Right atrium auricular region (tissue), 2 donors: ENCODE data around the gene VSIG8. TPM values are rescaled to one million over a fixed set of nuclear protein-coding genes. Genes with fewer than 3 reads are reported as not detected.
A peak's percentile ranks its signal among the peaks of the same experiment; 100 is the strongest.

ENCODE experiments used
- DNase-seq: peaks from one replicate; pipeline ENCODE4 v3.0.0-alpha.2; 2019; ENCODE audit warnings: low spot score
- H3K27ac ChIP-seq, 2 donors: fragments of 200-600 bp; sonication (generic); 1 replicate in 1 of 2; 2 replicates in 1 of 2; pipeline ENCODE4 v1.5.1; 2016 to 2019
- H3K27me3 ChIP-seq, 2 donors: fragments of 200-600 bp; sonication (generic); one replicate each; pipeline versions ENCODE4 v1.5.1 to v1.6.0; 2017 to 2019
- H3K36me3 ChIP-seq: fragments of 200-600 bp; sonication (generic); one replicate; pipeline ENCODE4 v1.5.1; 2016
- H3K4me1 ChIP-seq, 2 donors: fragments of 200-600 bp; sonication (generic); one replicate each; pipeline versions ENCODE4 v1.5.1 to v1.6.0; 2017 to 2019
- H3K4me3 ChIP-seq, 2 donors: fragments of 200-600 bp; sonication (generic); 1 replicate in 1 of 2; 2 replicates in 1 of 2; pipeline ENCODE4 v1.5.1; 2017 to 2019; ENCODE audit warnings: mild to moderate bottlenecking in 1 of 2, moderate library complexity in 1 of 2
- H3K9me3 ChIP-seq, 2 donors: fragments of 200-600 bp; sonication (generic); one replicate each; pipeline ENCODE4 v1.5.1; 2019
- total RNA-seq, 2 donors: library from RNA; depleted of rRNA; stranded (reverse); fragments of >200 nt; gene quantifications; one replicate each; pipeline ENCODE4 v1.1.0, GENCODE V29; 2016
- TF ChIP-seq, protein P1 (sequence below), 2 donors: fragments of 200-600 bp; sonication (generic); IDR thresholded peaks; one replicate each; pipeline ENCODE4 v1.5.1; 2019; ENCODE audit warnings: antibody characterized with exemption in 2 of 2

The VSIG8 gene
- total RNA-seq, 2 donors from 2014 or later = not detected

DNA sequence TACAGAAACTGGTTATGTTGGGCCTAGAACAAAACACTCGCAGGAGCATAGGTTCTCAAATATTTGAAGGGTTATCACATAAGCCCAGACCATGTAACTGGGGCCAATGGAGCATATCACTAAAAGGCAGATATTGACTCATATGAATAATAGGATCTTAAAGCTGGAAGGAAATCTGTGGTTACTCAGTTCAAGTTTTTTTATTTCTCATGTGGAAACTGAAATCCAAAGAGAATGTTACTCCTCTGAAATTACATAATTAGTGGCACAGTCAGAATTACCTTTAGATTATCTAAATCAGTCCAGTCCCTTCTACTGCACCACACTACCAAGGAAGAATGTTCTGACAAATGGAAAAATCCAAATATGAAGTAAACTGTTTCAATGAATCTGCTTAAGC, 23.7 kb downstream of the VSIG8 start:
- H3K9me3 ChIP-seq = no peaks in the 10 kb centered on the region
- no peaks in the 10 kb centered on the region for H3K4me1 ChIP-seq
- H3K27ac ChIP-seq = no peak overlapping the region
- no peak overlapping the region for H3K4me3 ChIP-seq
- peaks cover 21% of the 10 kb centered on the region for H3K36me3 ChIP-seq
- no peaks in the 10 kb centered on the region for H3K27me3 ChIP-seq
- TF ChIP-seq, protein P1, sequence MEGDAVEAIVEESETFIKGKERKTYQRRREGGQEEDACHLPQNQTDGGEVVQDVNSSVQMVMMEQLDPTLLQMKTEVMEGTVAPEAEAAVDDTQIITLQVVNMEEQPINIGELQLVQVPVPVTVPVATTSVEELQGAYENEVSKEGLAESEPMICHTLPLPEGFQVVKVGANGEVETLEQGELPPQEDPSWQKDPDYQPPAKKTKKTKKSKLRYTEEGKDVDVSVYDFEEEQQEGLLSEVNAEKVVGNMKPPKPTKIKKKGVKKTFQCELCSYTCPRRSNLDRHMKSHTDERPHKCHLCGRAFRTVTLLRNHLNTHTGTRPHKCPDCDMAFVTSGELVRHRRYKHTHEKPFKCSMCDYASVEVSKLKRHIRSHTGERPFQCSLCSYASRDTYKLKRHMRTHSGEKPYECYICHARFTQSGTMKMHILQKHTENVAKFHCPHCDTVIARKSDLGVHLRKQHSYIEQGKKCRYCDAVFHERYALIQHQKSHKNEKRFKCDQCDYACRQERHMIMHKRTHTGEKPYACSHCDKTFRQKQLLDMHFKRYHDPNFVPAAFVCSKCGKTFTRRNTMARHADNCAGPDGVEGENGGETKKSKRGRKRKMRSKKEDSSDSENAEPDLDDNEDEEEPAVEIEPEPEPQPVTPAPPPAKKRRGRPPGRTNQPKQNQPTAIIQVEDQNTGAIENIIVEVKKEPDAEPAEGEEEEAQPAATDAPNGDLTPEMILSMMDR (IDR thresholded peaks at IDR 0.05) = no peak
- DNase-seq = no peak

DNA sequence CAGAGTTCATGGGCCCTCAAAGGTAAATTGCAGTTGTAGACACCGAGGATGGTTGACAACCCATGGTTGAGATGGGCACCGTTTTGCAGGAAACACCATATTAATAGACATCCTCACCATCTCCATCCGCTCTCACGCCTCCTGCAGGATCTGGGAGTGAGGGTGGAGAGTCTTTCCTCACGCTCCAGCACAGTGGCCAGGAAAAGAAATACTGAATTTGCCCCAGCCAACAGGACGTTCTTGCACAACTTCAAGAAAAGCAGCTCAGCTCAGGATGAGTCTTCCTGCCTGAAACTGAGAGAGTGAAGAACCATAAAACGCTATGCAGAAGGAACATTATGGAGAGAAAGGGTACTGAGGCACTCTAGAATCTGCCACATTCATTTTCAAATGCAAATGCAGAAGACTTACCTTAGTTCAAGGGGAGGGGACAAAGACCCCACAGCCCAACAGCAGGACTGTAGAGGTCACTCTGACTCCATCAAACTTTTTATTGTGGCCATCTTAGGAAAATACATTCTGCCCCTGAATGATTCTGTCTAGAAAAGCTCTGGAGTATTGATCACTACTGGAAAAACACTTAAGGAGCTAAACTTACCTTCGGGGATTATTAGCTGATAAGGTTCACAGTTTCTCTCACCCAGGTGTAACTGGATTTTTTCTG, 26.5 kb downstream of the VSIG8 start:
- Histone ChIP-seq H3K9me3 (no peaks in the 10 kb centered on the region), H3K27ac (no peak overlapping the region), H3K36me3 (peaks cover 21% of the 10 kb centered on the region), H3K27me3 (no peaks in the 10 kb centered on the region), H3K4me1 (peaks cover 0 to 7% of the 10 kb centered on the region in 2 donors), H3K4me3 (no peak overlapping the region)
- no peak for DNase-seq
- TF ChIP-seq, protein P1 (IDR thresholded peaks at IDR 0.05) = peak in 1 of 2 donors; percentile 25

DNA sequence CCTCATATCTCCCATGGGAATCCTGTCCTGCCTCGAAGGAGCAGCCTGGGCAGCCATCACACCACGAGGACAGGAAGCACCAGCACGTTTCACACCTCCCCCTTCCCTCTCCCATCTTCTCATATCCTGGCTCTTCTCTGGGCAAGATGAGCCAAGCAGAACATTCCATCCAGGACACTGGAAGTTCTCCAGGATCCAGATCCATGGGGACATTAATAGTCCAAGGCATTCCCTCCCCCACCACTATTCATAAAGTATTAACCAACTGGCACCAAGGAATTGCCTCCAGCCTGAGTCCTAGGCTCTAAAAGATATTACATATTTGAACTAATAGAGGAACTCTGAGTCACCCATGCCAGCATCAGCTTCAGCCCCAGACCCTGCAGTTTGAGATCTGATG, 27.1 kb downstream of the VSIG8 start:
- peaks cover 21% of the 10 kb centered on the region for H3K36me3 ChIP-seq
- H3K4me3 ChIP-seq = no peak overlapping the region
- no peaks in the 10 kb centered on the region for H3K9me3 ChIP-seq
- no peak for DNase-seq
- peaks cover 0 to 7% of the 10 kb centered on the region in 2 donors for H3K4me1 ChIP-seq
- H3K27me3 ChIP-seq = no peaks in the 10 kb centered on the region
- H3K27ac ChIP-seq = no peak overlapping the region
- TF ChIP-seq, protein P1 (IDR thresholded peaks at IDR 0.05) = no peak

DNA sequence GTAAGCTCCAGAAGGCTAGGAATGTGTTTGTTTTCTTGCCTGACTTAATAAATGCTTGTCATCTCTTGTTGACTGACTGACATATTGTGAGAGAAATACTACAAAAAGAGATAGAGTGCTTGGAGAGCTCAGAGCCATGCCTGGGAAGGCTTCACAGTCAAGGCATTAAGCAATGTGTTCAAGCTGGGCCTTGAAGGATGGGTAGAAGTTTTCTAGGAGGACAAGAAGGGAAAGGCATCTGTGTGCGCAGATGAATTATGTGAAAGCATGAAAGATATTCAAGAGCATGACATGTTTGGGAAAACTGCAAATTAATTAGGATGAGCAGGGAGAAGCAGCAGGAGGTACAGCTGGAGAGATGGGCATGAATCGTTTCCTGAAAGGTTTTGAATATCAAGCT, 30.1 kb downstream of the VSIG8 start:
- H3K36me3 ChIP-seq = peaks cover 18% of the 10 kb centered on the region
- DNase-seq = no peak
- no peak overlapping the region for H3K4me3 ChIP-seq
- H3K27ac ChIP-seq = no peak overlapping the region
- H3K27me3 ChIP-seq = no peaks in the 10 kb centered on the region
- no peaks in the 10 kb centered on the region for H3K9me3 ChIP-seq
- TF ChIP-seq, protein P1 (IDR thresholded peaks at IDR 0.05) = no peak
- peaks cover 0 to 19% of the 10 kb centered on the region in 2 donors for H3K4me1 ChIP-seq

DNA sequence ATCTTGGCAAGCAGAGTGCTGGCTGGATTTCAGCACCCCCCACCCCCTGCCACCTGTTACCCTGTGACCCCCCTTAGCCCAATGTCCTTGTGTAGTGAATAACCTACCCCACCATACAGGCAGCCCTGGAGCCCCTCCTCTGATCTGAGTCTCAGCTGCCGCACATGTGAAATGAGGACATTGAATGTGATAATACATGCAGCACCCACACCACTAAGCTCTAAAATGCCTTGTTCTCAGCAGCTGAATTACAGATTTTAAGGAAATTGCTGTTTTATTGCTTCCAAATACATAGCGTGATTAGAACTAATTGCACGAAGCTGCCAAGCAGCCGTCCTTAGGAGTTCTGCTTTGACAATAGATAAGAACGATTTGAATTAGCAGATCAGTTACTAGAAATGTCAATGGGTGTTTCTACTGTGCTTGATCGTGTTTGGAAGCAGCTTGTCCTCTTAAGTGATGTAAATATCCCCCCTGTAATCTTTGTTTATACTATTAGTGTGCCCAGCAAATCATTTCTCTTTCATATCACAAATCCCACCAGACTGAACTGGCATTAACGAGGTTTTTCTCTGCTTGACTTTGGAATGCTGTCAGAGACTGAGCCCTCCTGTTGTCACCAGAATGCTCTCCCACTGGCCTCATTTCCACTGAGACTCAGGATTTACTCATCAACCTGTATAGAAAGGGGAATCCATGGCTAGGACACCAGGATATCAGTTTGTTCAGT, 30.9 kb downstream of the VSIG8 start:
- peaks cover 0 to 19% of the 10 kb centered on the region in 2 donors for H3K4me1 ChIP-seq
- peaks cover 12% of the 10 kb centered on the region for H3K36me3 ChIP-seq
- H3K9me3 ChIP-seq = no peaks in the 10 kb centered on the region
- H3K27me3 ChIP-seq = no peaks in the 10 kb centered on the region
- no peak for DNase-seq
- H3K4me3 ChIP-seq = no peak overlapping the region
- TF ChIP-seq, protein P1 (IDR thresholded peaks at IDR 0.05) = no peak
- H3K27ac ChIP-seq = no peak overlapping the region
